ENCODE measurements around the gene MACROD2.
A peak's percentile ranks its signal among the peaks of the same experiment; 100 is the strongest.
"Not testable (repeated sequence)": the region's sequence is repeated elsewhere in the genome, so short reads cannot be mapped to it uniquely, and the experiment has no call there.

MACROD2 gene

GRCh38 chr20:14197097-14197496 lies 201.8 kb downstream of the MACROD2 start:
- DNase-seq: no peak

GRCh38 chr20:14198416-14198815 lies 203.1 kb downstream of the MACROD2 start:
- no peak for DNase-seq

GRCh38 chr20:14199111-14199510 lies 203.8 kb downstream of the MACROD2 start:
- DNase-seq: no peak

- no peak for DNase-seq
Measured at GRCh38 chr20:14203657-14204056, 208.3 kb downstream of the MACROD2 start.

- no peak for DNase-seq
Measured at GRCh38 chr20:14207591-14207990, 212.3 kb downstream of the MACROD2 start.

- no peak for DNase-seq
Measured at GRCh38 chr20:14208956-14209355, 213.6 kb downstream of the MACROD2 start.

GRCh38 chr20:14210146-14210545 lies 214.8 kb downstream of the MACROD2 start:
- DNase-seq: no peak

GRCh38 chr20:14214046-14214445 lies 218.7 kb downstream of the MACROD2 start:
- DNase-seq: no peak

- DNase-seq: not testable (repeated sequence)
Measured at GRCh38 chr20:14215880-14216279, 220.6 kb downstream of the MACROD2 start.

GRCh38 chr20:14219801-14220461 lies 224.6 kb downstream of the MACROD2 start:
- peak; percentile 59 for DNase-seq

GRCh38 chr20:14220986-14221385 lies 225.7 kb downstream of the MACROD2 start:
- no peak for DNase-seq

- no peak for DNase-seq
Measured at GRCh38 chr20:14223806-14224205, 228.5 kb downstream of the MACROD2 start.

- not testable (repeated sequence) for DNase-seq
Measured at GRCh38 chr20:14226051-14227049, 231.0 kb downstream of the MACROD2 start.

GRCh38 chr20:14232650-14233049 lies 237.3 kb downstream of the MACROD2 start:
- DNase-seq: no peak

GRCh38 chr20:14234666-14235295 lies 239.5 kb downstream of the MACROD2 start:
- DNase-seq: no peak

GRCh38 chr20:14235355-14235754 lies 240.0 kb downstream of the MACROD2 start:
- no peak for DNase-seq

GRCh38 chr20:14245368-14245970 lies 250.2 kb downstream of the MACROD2 start:
- DNase-seq: no peak

- no peak for DNase-seq
Measured at GRCh38 chr20:14259689-14260088, 264.4 kb downstream of the MACROD2 start.

- DNase-seq: no peak
Measured at GRCh38 chr20:14260367-14260766, 265.1 kb downstream of the MACROD2 start.

- no peak for DNase-seq
Measured at GRCh38 chr20:14264869-14265268, 269.6 kb downstream of the MACROD2 start.

- DNase-seq: no peak
Measured at GRCh38 chr20:14266246-14266645, 270.9 kb downstream of the MACROD2 start.

GRCh38 chr20:14270751-14271150 lies 275.4 kb downstream of the MACROD2 start:
- DNase-seq: not testable (repeated sequence)

- no peak for DNase-seq
Measured at GRCh38 chr20:14282140-14282539, 286.8 kb downstream of the MACROD2 start.

All from NCI-H510A (cell line).